WI38 (cell line): ENCODE results near the gene ATG7.

Experiments used
- H3K4me3 ChIP-seq: 2 replicates; pipeline ENCODE4 v1.5.1; 2011; ENCODE audit warnings: low read depth, mild to moderate bottlenecking, control low read depth, low read length
- TF ChIP-seq, protein P1 (sequence below): IDR thresholded peaks from 2 replicates; pipeline ENCODE4 v1.5.1; 2012; ENCODE audit warnings: low read depth, mild to moderate bottlenecking, control low read depth, low read length

Gene ATG7

DNA sequence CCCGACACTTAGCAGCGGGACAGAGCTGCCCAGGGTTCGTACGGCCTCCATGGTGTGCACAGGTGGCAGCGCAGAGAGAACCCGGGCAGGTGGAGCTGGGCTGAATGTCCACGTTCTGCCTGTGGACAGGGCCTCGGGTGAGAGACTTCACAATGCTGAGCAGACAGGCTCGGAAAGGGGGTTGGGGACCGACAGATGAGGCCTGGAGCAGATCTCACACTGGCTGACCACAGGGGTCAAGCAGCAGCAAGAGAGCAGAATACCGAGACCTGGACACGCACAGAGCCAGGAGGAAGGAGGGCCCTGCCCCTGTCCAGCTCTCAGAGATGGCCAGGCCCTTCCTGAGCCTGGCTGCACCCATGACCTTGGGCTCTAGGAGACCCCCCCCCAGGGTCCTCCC is 288.5 kb downstream of the ATG7 start:
- TF ChIP-seq, protein P1, sequence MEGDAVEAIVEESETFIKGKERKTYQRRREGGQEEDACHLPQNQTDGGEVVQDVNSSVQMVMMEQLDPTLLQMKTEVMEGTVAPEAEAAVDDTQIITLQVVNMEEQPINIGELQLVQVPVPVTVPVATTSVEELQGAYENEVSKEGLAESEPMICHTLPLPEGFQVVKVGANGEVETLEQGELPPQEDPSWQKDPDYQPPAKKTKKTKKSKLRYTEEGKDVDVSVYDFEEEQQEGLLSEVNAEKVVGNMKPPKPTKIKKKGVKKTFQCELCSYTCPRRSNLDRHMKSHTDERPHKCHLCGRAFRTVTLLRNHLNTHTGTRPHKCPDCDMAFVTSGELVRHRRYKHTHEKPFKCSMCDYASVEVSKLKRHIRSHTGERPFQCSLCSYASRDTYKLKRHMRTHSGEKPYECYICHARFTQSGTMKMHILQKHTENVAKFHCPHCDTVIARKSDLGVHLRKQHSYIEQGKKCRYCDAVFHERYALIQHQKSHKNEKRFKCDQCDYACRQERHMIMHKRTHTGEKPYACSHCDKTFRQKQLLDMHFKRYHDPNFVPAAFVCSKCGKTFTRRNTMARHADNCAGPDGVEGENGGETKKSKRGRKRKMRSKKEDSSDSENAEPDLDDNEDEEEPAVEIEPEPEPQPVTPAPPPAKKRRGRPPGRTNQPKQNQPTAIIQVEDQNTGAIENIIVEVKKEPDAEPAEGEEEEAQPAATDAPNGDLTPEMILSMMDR: no peak
- H3K4me3 ChIP-seq: no peak overlapping the region

DNA sequence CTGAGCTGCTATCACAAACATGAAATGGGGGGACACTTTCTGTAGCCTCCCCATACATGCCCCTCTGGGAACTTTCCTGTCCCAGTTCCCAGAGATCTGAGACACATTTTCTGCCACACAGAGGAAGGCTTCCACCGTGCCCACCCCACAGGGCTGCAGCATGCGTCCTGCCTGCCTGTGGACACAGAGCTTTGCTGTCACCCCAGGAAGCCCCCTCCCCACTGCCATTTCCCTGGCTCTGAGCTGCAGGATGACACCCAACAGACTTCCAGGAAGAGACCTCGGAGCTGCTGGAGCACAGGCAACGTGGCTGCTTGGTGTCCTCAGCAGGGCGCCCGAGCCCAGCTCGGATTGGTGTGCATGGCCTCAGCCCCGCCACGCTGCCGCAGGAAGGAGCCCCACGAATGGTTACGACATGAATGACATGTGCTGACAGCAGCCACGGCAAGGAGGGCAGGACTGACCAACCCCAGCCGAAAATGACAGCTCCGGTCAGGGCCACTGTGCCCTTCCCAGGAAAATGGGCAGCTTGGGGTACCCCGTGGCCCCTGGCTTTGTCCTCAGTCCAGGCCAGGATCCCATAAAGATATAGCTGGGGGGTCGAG is 290.2 kb downstream of the ATG7 start:
- TF ChIP-seq, protein P1: no peak
- no peak overlapping the region for H3K4me3 ChIP-seq

DNA sequence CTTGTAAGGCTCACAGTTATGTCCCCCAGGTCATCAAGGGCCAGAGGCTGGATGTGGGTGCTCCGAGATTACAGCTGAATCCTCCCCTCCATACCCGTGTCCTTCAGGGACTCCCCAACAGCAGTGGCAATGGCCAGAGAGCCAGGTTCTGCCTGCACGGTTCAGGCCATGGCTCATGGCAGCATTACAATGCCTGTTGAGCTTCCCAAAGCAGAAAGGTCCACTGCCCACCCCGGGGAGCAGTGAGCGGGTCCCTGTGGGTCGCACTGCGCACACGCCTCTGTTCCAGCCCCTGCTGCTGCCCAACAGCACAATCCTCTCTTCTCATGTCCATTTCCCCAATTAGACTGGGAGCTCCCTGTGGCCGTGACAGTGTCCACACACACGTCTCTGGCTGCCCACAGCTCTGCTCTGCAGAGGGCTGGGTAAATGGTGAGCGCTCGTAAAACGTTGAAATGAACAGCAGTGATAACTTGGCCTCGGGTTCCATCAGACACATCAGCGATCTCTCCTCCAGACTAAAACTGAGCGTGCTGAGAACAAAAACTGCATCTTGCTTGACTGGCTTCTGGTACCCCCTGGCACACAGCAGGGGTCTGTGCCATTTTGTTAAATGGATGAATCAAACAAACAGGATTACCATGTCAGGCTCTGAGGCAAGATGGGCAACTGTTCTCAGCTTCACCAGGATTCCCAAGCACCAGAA is 291.1 kb downstream of the ATG7 start:
- TF ChIP-seq, protein P1: no peak
- no peak overlapping the region for H3K4me3 ChIP-seq

DNA sequence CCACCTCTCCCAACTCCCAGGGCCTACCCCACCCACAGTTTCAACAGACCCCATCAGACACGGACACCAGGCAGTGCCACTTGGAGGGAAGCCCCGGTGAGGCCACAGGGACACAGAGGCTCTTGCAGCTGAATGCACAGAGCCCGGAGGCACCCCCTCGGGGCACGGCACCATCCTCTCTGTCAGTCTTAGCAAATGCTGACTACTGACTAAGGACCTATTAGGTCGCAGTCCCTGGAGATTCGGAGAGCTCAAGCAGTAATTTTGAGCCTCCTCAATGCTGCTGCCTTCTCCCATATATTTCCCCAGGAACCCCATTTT is 291.6 kb downstream of the ATG7 start:
- TF ChIP-seq, protein P1: no peak
- H3K4me3 ChIP-seq: no peak overlapping the region

DNA sequence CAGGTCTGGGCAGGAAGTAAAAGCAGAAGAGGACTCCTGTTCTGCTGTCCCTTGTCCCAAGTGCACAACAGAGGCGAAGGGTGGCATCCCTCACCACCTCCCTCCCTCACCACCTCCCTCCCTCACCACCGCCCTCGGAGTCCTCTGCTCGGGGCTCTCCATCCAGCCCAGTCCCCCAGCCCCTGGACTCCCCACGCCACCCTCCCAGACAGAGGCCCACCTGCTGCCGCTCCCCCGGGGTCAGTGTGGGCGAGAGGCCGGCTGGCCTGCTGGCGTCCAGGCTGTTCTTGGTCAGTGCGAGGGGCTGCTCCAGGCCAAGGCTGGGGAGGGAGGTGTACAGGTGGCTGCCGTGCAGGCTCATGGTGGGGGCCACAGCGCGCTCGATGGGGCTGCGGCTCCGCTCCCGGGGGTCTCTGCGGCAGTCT is 292.4 kb downstream of the ATG7 start:
- TF ChIP-seq, protein P1: no peak
- no peak overlapping the region for H3K4me3 ChIP-seq

DNA sequence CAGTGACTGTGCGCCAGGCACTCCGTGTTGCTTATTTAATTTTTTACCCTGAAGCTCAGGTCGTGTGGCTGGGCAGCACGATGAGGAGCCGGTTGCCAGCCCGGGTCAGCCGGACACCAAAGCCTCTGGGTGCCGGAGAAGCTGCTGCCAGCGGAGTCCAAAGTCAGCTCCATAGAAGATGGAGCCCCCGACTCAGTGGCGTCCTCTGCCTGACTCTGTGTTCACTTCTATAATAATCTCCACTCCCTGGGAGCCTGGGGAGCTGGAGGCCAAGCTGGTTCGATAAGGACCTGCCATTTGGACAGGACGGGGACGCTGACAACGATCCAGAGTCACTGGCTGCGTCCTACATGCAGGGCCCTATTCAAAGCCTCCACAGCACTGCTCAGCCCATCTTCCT is 292.9 kb downstream of the ATG7 start:
- TF ChIP-seq, protein P1: no peak
- H3K4me3 ChIP-seq: no peak overlapping the region

DNA sequence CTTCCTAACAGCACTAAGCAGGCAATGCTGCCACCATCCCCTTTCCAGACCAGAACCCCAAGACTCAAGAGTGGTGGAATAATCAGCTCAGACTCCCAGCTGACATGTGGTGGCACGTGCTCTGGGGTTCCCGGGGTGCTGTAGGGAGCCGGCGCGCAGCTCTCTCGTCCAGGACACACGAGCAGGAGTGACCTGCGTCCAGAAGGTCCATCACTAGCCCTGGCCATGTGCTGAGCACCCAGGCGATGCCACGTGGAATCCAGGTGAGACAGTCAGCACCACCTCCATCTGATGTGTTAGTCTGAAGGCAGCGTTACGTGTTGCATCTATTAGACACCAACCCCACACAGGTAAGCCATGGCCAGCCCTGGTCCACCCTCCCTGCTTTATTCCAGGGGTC is 293.3 kb downstream of the ATG7 start:
- TF ChIP-seq, protein P1: no peak
- H3K4me3 ChIP-seq: no peak overlapping the region
